ENCODE measurements around the gene MRGPRX2. TPM values are rescaled to one million over a fixed set of nuclear protein-coding genes. Genes with fewer than 3 reads are reported as not detected.

Gene MRGPRX2
- polyA plus RNA-seq, 2 of the 4 experiments (the other 2 are of a cell fraction): not detected

GRCh38 chr11:19071255-19071654, 10.7 kb upstream of the MRGPRX2 start (continued):
- TF ChIP-seq ELK1 (IDR thresholded peaks at IDR 0.05; ENCODE audit: low read depth, low read length) (no peak), RNF2 (IDR thresholded peaks at IDR 0.05; ENCODE audit: borderline replicate concordance, low read depth) (no peak), NPAS2 (CRISPR knock-in tag; IDR thresholded peaks at IDR 0.05; ENCODE audit: borderline replicate concordance) (no peak), EHMT2 (IDR thresholded peaks at IDR 0.05; ENCODE audit: low read depth) (no peak), CBX8 (IDR thresholded peaks at IDR 0.05) (no peak), KDM1A (IDR thresholded peaks at IDR 0.05; ENCODE audit: low read depth) (no peak), MAX (IDR thresholded peaks at IDR 0.05) (peak; percentile 51; the same call in 1 of the 2 replicates)
- TF ChIP-seq, protein P1, sequence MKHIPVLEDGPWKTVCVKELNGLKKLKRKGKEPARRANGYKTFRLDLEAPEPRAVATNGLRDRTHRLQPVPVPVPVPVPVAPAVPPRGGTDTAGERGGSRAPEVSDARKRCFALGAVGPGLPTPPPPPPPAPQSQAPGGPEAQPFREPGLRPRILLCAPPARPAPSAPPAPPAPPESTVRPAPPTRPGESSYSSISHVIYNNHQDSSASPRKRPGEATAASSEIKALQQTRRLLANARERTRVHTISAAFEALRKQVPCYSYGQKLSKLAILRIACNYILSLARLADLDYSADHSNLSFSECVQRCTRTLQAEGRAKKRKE (CRISPR knock-in tag; IDR thresholded peaks at IDR 0.05; ENCODE audit: low read depth): no peak

GRCh38 chr11:19059833-19060232, 684 bp downstream of the MRGPRX2 start:
- no peak for FAIRE-seq
- CTCF ChIA-PET: interaction anchor here (1.1 to 3.1 kb wide), 2 partner anchors 12 to 512 kb away, joined by 4 to 21 read pairs; no protein-coding TSS in a partner anchor

GRCh38 chr11:19055905-19056304, 4.6 kb downstream of the MRGPRX2 start:
- Histone ChIP-seq H3K27ac (no peak overlapping the region), H3K9me3 (0 out of 3 replicates have a peak, but pooled peaks cover 3% of the 10 kb centered on the region), H3K4me3 (no peak overlapping the region), H3K4me2 (no peak overlapping the region), H3K4me1 (no peaks in the 10 kb centered on the region)
- DNase-seq (ENCODE audit: low read depth in 1 of 2, low spot score in 1 of 2): no peak
- 67% methylated on average over 17 of the region's 17 CpGs for WGBS (ENCODE audit: missing lambda C conversion rate)
- ATAC-seq: no peak; a peak in 2 of 6 replicates
- no peak for FAIRE-seq
- ChIA-PET CTCF (interaction anchor here (1.6 kb wide), 1 partner anchor 22 kb away, joined by 6 read pairs; no protein-coding TSS in a partner anchor), POLR2A (no interaction called here)
- TF ChIP-seq MAZ (IDR thresholded peaks at IDR 0.05; ENCODE audit: borderline replicate concordance, low read depth, low read length) (no peak), MAFK (IDR thresholded peaks at IDR 0.05; ENCODE audit: partially characterized antibody) (no peak), CBX2 (IDR thresholded peaks at IDR 0.05; ENCODE audit: borderline replicate concordance, low read depth) (no peak), ZC3H11A (IDR thresholded peaks at IDR 0.05) (no peak), FOSB (CRISPR knock-in tag; IDR thresholded peaks at IDR 0.05) (no peak), FOXS1 (CRISPR knock-in tag; IDR thresholded peaks at IDR 0.05) (no peak), RCOR1 (IDR thresholded peaks at IDR 0.05; ENCODE audit: low read depth, low read length) (no peak)
- TF ChIP-seq, protein P2, sequence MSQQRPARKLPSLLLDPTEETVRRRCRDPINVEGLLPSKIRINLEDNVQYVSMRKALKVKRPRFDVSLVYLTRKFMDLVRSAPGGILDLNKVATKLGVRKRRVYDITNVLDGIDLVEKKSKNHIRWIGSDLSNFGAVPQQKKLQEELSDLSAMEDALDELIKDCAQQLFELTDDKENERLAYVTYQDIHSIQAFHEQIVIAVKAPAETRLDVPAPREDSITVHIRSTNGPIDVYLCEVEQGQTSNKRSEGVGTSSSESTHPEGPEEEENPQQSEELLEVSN (IDR thresholded peaks at IDR 0.05; ENCODE audit: borderline replicate concordance, low read depth): no peak

More at GRCh38 chr11:19059833-19060232, 684 bp downstream of the MRGPRX2 start:
- 27% methylated on average over 5 of the region's 5 CpGs for WGBS (ENCODE audit: missing lambda C conversion rate)
- TF ChIP-seq EHMT2 (IDR thresholded peaks at IDR 0.05; ENCODE audit: low read depth) (no peak), ZC3H11A (IDR thresholded peaks at IDR 0.05) (no peak)
- Histone ChIP-seq H3K9me3 (no peaks in the 10 kb centered on the region; the same call in 2 of the 3 replicates), H3K27ac (no peak overlapping the region), H3K4me3 (no peak overlapping the region), H3K4me2 (no peak overlapping the region), H3K4me1 (no peaks in the 10 kb centered on the region)
- 0 out of 6 replicates have a peak, but pooled peaks of 1 of the 2 experiments have one; percentile 43 for ATAC-seq
- POLR2A ChIA-PET: interaction anchor here (0.6 kb wide), 1 partner anchor 692 kb away, joined by 3 read pairs; no protein-coding TSS in a partner anchor
- no peak for DNase-seq (ENCODE audit: low read depth in 1 of 2, low spot score in 1 of 2)

DNA sequence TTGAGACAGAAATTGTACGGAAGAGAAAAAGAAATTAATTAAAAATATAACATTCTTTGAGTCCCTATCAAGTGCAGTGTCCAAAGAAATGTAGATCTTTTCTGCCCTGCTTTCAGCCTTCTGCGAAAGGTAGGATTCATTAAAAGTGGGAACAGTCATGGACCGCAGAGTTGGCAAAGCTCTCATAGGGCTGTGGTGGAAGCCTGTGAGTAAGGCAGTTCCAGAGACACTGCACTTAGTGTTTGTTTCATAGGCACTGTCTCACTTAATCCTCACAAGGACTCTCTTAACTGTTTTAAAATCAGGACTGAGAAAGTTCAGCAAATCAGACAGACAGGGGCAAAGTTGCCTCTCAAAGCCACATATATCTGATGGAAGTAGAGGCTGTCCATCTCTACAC, 5.5 kb downstream of the MRGPRX2 start:
- TF ChIP-seq TP53 (CRISPR knock-in tag; IDR thresholded peaks at IDR 0.05) (no peak), ZNF302 (CRISPR knock-in tag; IDR thresholded peaks at IDR 0.05) (no peak), EHF (CRISPR knock-in tag; IDR thresholded peaks at IDR 0.05) (no peak), HOXA7 (CRISPR knock-in tag; IDR thresholded peaks at IDR 0.05) (no peak)
- H3K4me1 ChIP-seq: no peaks in the 10 kb centered on the region
- ChIA-PET POLR2A (no interaction called here), CTCF (interaction anchor here (2.5 kb wide), 1 partner anchor 16 kb away, joined by 12 read pairs; no protein-coding TSS in a partner anchor)
- H3K27ac ChIP-seq: no peak overlapping the region
- H3K9me3 ChIP-seq: 0 out of 3 replicates have a peak, but pooled peaks cover 3% of the 10 kb centered on the region
- H3K4me3 ChIP-seq: no peak overlapping the region
- H3K4me2 ChIP-seq: no peak overlapping the region
- ATAC-seq (no peak), DNase-seq (ENCODE audit: low read depth in 1 of 2, low spot score in 1 of 2) (no peak), FAIRE-seq (no peak)
- WGBS (ENCODE audit: missing lambda C conversion rate): 80% methylated on average over 3 of the region's 3 CpGs

Data from A549 (cell line).